ENCODE data around the gene ROBO1. TPM values are rescaled to one million over a fixed set of nuclear protein-coding genes. Genes with fewer than 3 reads are reported as not detected.

Gene ROBO1
- total and polyA plus RNA-seq, 2 donors (not counting 3 experiments of a cell fraction or from before 2014, with no cell fraction given): 5.9 to 14.2 TPM

GRCh38 chr3:79039192-79039591 lies 728.6 kb downstream of the ROBO1 start:
- intact Hi-C loops (cut with micrococcal nuclease): loop anchor here (10.0 kb wide), 1 partner anchor 1694 kb away; no protein-coding TSS in a partner anchor
- no TSS peak for BruUV-seq (replicated peaks)
- ChIA-PET POLR2A (no interaction called here), CTCF (interaction anchor here (0.7 to 1.5 kb wide), 2 partner anchors 47 to 228 kb away, joined by 4 read pairs; no protein-coding TSS in a partner anchor)
- Histone ChIP-seq H3K9ac (replicated peaks; ENCODE audit: extremely low read depth, insufficient read depth, low read length) (no peak overlapping the region), H2AFZ (ENCODE audit: low read depth, low read length) (no peak overlapping the region), H3K79me2 (ENCODE audit: control insufficient read depth, insufficient read depth, low read length) (no peaks in the 10 kb centered on the region), H3K4me2 (ENCODE audit: insufficient read depth, low read length) (no peak overlapping the region), H3K27me3 (ENCODE audit: control insufficient read depth in 2 of 2, insufficient read depth in 2 of 2, low read length in 2 of 2) (no peaks in the 10 kb centered on the region), H4K20me1 (replicated peaks; ENCODE audit: control insufficient read depth, extremely low read depth, insufficient read depth, low read length) (no peaks in the 10 kb centered on the region), H3K4me3 (replicated peaks in 1 of 3; ENCODE audit: insufficient read depth in 1 of 3, low read depth in 1 of 3, low read length in 3 of 3) (no peak overlapping the region), H3K4me1 (ENCODE audit: control insufficient read depth, extremely low read depth, insufficient read depth, low read length) (no peaks in the 10 kb centered on the region), H3K36me3 (ENCODE audit: control insufficient read depth in 2 of 2, extremely low read depth in 1 of 2, insufficient read depth in 2 of 2, low read length in 2 of 2) (no peaks in the 10 kb centered on the region), H3K9me3 (replicated peaks; ENCODE audit: control insufficient read depth, insufficient read depth, low read length) (no peaks in the 10 kb centered on the region), H3K9me1 (replicated peaks; ENCODE audit: control insufficient read depth, extremely low read depth, insufficient read depth, low read length) (no peaks in the 10 kb centered on the region), H3K27ac (ENCODE audit: insufficient read depth, low read depth, low read length) (no peak overlapping the region)
- FAIRE-seq: no peak
- dilution Hi-C loops (cut with MboI; ENCODE audit: extremely low pct_ligation_motif_present, low sequenced_read_pairs): no loop called here
- no peak for DNase-seq (ENCODE audit: low read depth, low spot score)
- no peak for TF ChIP-seq GATA2 (IDR thresholded peaks at IDR 0.05; ENCODE audit: insufficient read depth, insufficient read length, low read depth, low read length)
- TF ChIP-seq FOS (IDR thresholded peaks at IDR 0.05; ENCODE audit: borderline replicate concordance, insufficient read depth, low read length): no peak

GRCh38 chr3:79038636-79039035 lies 729.2 kb downstream of the ROBO1 start:
- no peak for DNase-seq (ENCODE audit: low read depth, low spot score)
- no TSS peak for BruUV-seq (replicated peaks)
- H3K4me3 ChIP-seq (replicated peaks in 1 of 3; ENCODE audit: insufficient read depth in 1 of 3, low read depth in 1 of 3, low read length in 3 of 3): no peak overlapping the region
- FAIRE-seq: no peak
- H4K20me1 ChIP-seq (replicated peaks; ENCODE audit: control insufficient read depth, extremely low read depth, insufficient read depth, low read length): no peaks in the 10 kb centered on the region
- POLR2A ChIA-PET: no interaction called here
- no peak overlapping the region for H3K4me2 ChIP-seq (ENCODE audit: insufficient read depth, low read length)
- no peaks in the 10 kb centered on the region for H3K36me3 ChIP-seq (ENCODE audit: control insufficient read depth in 2 of 2, extremely low read depth in 1 of 2, insufficient read depth in 2 of 2, low read length in 2 of 2)
- no peak overlapping the region for H3K27ac ChIP-seq (ENCODE audit: insufficient read depth, low read depth, low read length)
- H3K9me3 ChIP-seq (replicated peaks; ENCODE audit: control insufficient read depth, insufficient read depth, low read length): no peaks in the 10 kb centered on the region
- intact Hi-C loops (cut with micrococcal nuclease) (loop anchor here (10.0 kb wide), 1 partner anchor 1694 kb away; no protein-coding TSS in a partner anchor), dilution Hi-C loops (cut with MboI; ENCODE audit: extremely low pct_ligation_motif_present, low sequenced_read_pairs) (no loop called here)
- no peaks in the 10 kb centered on the region for H3K79me2 ChIP-seq (ENCODE audit: control insufficient read depth, insufficient read depth, low read length)
- H3K4me1 ChIP-seq (ENCODE audit: control insufficient read depth, extremely low read depth, insufficient read depth, low read length): no peaks in the 10 kb centered on the region
- H3K27me3 ChIP-seq (ENCODE audit: control insufficient read depth in 2 of 2, insufficient read depth in 2 of 2, low read length in 2 of 2): no peaks in the 10 kb centered on the region
- H3K9me1 ChIP-seq (replicated peaks; ENCODE audit: control insufficient read depth, extremely low read depth, insufficient read depth, low read length): no peaks in the 10 kb centered on the region
- CTCF ChIA-PET: interaction anchor here (0.7 to 1.5 kb wide), 2 partner anchors 48 to 229 kb away, joined by 4 read pairs; no protein-coding TSS in a partner anchor
- TF ChIP-seq POLR2AphosphoS5 (IDR thresholded peaks at IDR 0.05; ENCODE audit: insufficient read depth, low read depth, low read length) (no peak), POLR2A (IDR thresholded peaks at IDR 0.05; ENCODE audit: low read depth, low read length) (no peak), CTCF (IDR thresholded peaks at IDR 0.05; ENCODE audit: extremely low read depth in 1 of 2, insufficient read depth in 1 of 2, low read depth in 1 of 2, low read length in 2 of 2) (no peak), MYC (IDR thresholded peaks at IDR 0.05; ENCODE audit: low read depth, low read length) (no peak), GATA2 (IDR thresholded peaks at IDR 0.05; ENCODE audit: insufficient read depth, insufficient read length, low read depth, low read length) (no peak), FOS (IDR thresholded peaks at IDR 0.05; ENCODE audit: borderline replicate concordance, insufficient read depth, low read length) (no peak), MAX (IDR thresholded peaks at IDR 0.05; ENCODE audit: insufficient read depth, insufficient read length) (no peak), EZH2 (IDR thresholded peaks at IDR 0.05; ENCODE audit: borderline replicate concordance, low read depth, low read length, severe bottlenecking) (no peak), JUN (IDR thresholded peaks at IDR 0.05; ENCODE audit: borderline replicate concordance, insufficient read depth, insufficient read length, low read depth) (no peak)
- H3K9ac ChIP-seq (replicated peaks; ENCODE audit: extremely low read depth, insufficient read depth, low read length): no peak overlapping the region
- no peak overlapping the region for H2AFZ ChIP-seq (ENCODE audit: low read depth, low read length)

Measured in endothelial cell of umbilical vein (primary cell).